A549 (cell line): Measurements from ENCODE around the gene SLIT3. TPM values are rescaled to one million over a fixed set of nuclear protein-coding genes. Genes with fewer than 3 reads are reported as not detected.

Source experiments
- ATAC-seq, 2 experiments: fragments of 200-7000 bp in 1 of 2; fragments of >200 bp in 1 of 2; cut with Nextera tagmentation in 1 of 2; cut with Tn5 transposase in 1 of 2; 3 replicates each; pipeline versions ENCODE4 v1.8.0 to v1.9.1; 2018 to 2020; ENCODE audit warnings: mild to moderate bottlenecking in 1 of 2, moderate library complexity in 1 of 2
- CTCF ChIA-PET: fragments of 300-600 bp; sonication (Branson Sonifier 250); formaldehyde crosslinking; extraction: SDS; loops from one replicate; lab custom pipeline; 2021; ENCODE audit warnings: antibody characterized with exemption, inconsistent platforms; lab: Yijun Ruan, JAX
- POLR2A ChIA-PET: fragments of 350-600 bp; formaldehyde crosslinking; extraction: SDS; loops from one replicate; lab custom pipeline; 2021; ENCODE audit warnings: antibody characterized with exemption, inconsistent platforms; lab: Yijun Ruan, JAX
- DNase-seq, 2 experiments: peaks; one replicate each; pipeline versions ENCODE4 v3.0.0 to v3.0.0-alpha.2; 2011 to 2016; ENCODE audit warnings: low read depth in 1 of 2, low spot score in 1 of 2
- FAIRE-seq: peaks from 2 replicates; lab custom pipeline; 2011; peaks lifted over from hg19 to GRCh38; lab: Jason Lieb, UNC
- H3K27ac ChIP-seq, 2 experiments: fragments of >200 bp; sonication (Bioruptor Twin); formaldehyde crosslinking; 3 replicates each; pipeline ENCODE4 v1.5.1; 2016 to 2017
- H3K4me1 ChIP-seq: fragments of >200 bp; sonication (Bioruptor Twin); formaldehyde crosslinking; 3 replicates; pipeline ENCODE4 v1.6.1; 2016
- H3K4me2 ChIP-seq: fragments of >200 bp; sonication (Bioruptor Twin); formaldehyde crosslinking; 3 replicates; pipeline ENCODE4 v1.6.1; 2016
- H3K4me3 ChIP-seq: fragments of >200 bp; sonication (Bioruptor Twin); formaldehyde crosslinking; 3 replicates; pipeline ENCODE4 v1.5.1; 2016
- H3K9me3 ChIP-seq: fragments of >200 bp; sonication (Bioruptor Twin); formaldehyde crosslinking; 3 replicates; pipeline ENCODE4 v1.6.1; 2016
- BHLHE40 ChIP-seq: IDR thresholded peaks from 2 replicates; pipeline ENCODE4 v1.6.1; 2012; ENCODE audit warnings: low read depth, low read length, inconsistent platforms
- CBX8 ChIP-seq: fragments of 200-600 bp; sonication (generic); IDR thresholded peaks from 2 replicates; pipeline ENCODE4 v1.6.1; 2016
- EHMT2 ChIP-seq: fragments of 200-600 bp; sonication (generic); IDR thresholded peaks from 2 replicates; pipeline ENCODE4 v1.6.1; 2016; ENCODE audit warnings: antibody characterized with exemption, low read depth, mild to moderate bottlenecking, moderate library complexity
- ESRRA ChIP-seq: fragments of 150-350 bp; IDR thresholded peaks from 2 replicates; pipeline ENCODE4 v1.6.1; 2014; ENCODE audit warnings: mild to moderate bottlenecking, low read length, borderline replicate concordance
- FOSB ChIP-seq: fragments of 250-450 bp; sonication (Bioruptor Pico); IDR thresholded peaks from 2 replicates; pipeline ENCODE4 v1.5.0; 2020; ENCODE audit warnings: mild to moderate bottlenecking, moderate library complexity
- GATA3 ChIP-seq: IDR thresholded peaks from 2 replicates; pipeline ENCODE4 v1.6.1; 2012; ENCODE audit warnings: borderline replicate concordance
- HEYL ChIP-seq: fragments of 250-450 bp; sonication (Bioruptor Pico); IDR thresholded peaks from 2 replicates; pipeline ENCODE4 v1.8.0; 2021; ENCODE audit warnings: mild to moderate bottlenecking, moderate library complexity
- HOXB5 ChIP-seq: fragments of 250-450 bp; sonication (Bioruptor Pico); IDR thresholded peaks from 2 replicates; pipeline ENCODE4 v1.5.0; 2020; ENCODE audit warnings: mild to moderate bottlenecking, moderate library complexity
- JUN ChIP-seq, 2 experiments: fragments of >200 bp; sonication (Bioruptor Twin); formaldehyde crosslinking; IDR thresholded peaks; 2 replicates in 1 of 2; 3 replicates in 1 of 2; pipeline ENCODE4 v1.6.1; 2016 to 2017
- KDM1A ChIP-seq: fragments of 200-600 bp; sonication (generic); IDR thresholded peaks from 2 replicates; pipeline ENCODE4 v1.6.1; 2016; ENCODE audit warnings: low read depth, mild to moderate bottlenecking
- MAZ ChIP-seq: fragments of 150-350 bp; IDR thresholded peaks from 2 replicates; pipeline ENCODE4 v1.6.1; 2014; ENCODE audit warnings: antibody characterized with exemption, low read depth, low read length, borderline replicate concordance
- MYC ChIP-seq: IDR thresholded peaks from 2 replicates; pipeline ENCODE4 v1.6.1; 2012; ENCODE audit warnings: mild to moderate bottlenecking, inconsistent platforms, low read length, improper control_type of control experiment, borderline replicate concordance
- NPAS2 ChIP-seq: fragments of 250-450 bp; sonication (Bioruptor Pico); IDR thresholded peaks from 2 replicates; pipeline ENCODE4 v1.8.0; 2022; ENCODE audit warnings: mild to moderate bottlenecking, moderate library complexity, borderline replicate concordance
- NR3C1 ChIP-seq: fragments of >200 bp; sonication (Bioruptor Twin); formaldehyde crosslinking; IDR thresholded peaks from 3 replicates; pipeline ENCODE4 v1.6.1; 2017
- RAD21 ChIP-seq, 2 experiments: fragments of >200 bp in 1 of 2; sonication (Bioruptor Twin) in 1 of 2; formaldehyde crosslinking in 1 of 2; IDR thresholded peaks in 1 of 2; conservative IDR thresholded peaks in 1 of 2; 2 replicates in 1 of 2; 3 replicates in 1 of 2; pipeline ENCODE4 v1.6.1; 2012 to 2018; ENCODE audit warnings: inconsistent platforms in 1 of 2
- RCOR1 ChIP-seq: fragments of 150-350 bp; IDR thresholded peaks from 2 replicates; pipeline ENCODE4 v1.6.1; 2014; ENCODE audit warnings: antibody characterized with exemption, low read length, low read depth
- RNF2 ChIP-seq: fragments of 200-600 bp; sonication (generic); IDR thresholded peaks from 2 replicates; pipeline ENCODE4 v1.6.1; 2016; ENCODE audit warnings: low read depth, mild to moderate bottlenecking, antibody characterized with exemption, moderate library complexity, borderline replicate concordance
- SMC3 ChIP-seq: fragments of >200 bp; sonication (Bioruptor Twin); formaldehyde crosslinking; IDR thresholded peaks from 3 replicates; pipeline ENCODE4 v1.6.1; 2018; ENCODE audit warnings: inconsistent platforms
- ZC3H11A ChIP-seq: fragments of 450-650 bp; IDR thresholded peaks from 2 replicates; pipeline ENCODE4 v1.6.1; 2014; ENCODE audit warnings: antibody characterized with exemption, mild to moderate bottlenecking
- ZNF302 ChIP-seq: fragments of 250-450 bp; sonication (Bioruptor Pico); IDR thresholded peaks from 2 replicates; pipeline ENCODE4 v1.9.0; 2021; ENCODE audit warnings: inconsistent platforms, mild to moderate bottlenecking, moderate library complexity
- ZSCAN20 ChIP-seq: fragments of 250-450 bp; sonication (Bioruptor Pico); IDR thresholded peaks from 2 replicates; pipeline ENCODE4 v1.8.0; 2022; ENCODE audit warnings: mild to moderate bottlenecking, moderate library complexity
- WGBS: methylation state at CpG from one replicate; pipeline ENCODE4 v1.1.6; 2017; ENCODE audit errors: missing lambda C conversion rate; 5-methylcytosine and 5-hydroxymethylcytosine counted together
- polyA plus RNA-seq, 4 experiments: library from polyadenylated mRNA; depleted of rRNA in 3 of 4; stranded (reverse); fragments of >200 nt; fragmentation: RNase III in 1 of 4; extraction: RNeasy Plus Mini Kit Qiagen cat#74134 plus additional on column Dnase treatment in 1 of 4; gene quantifications; 2 replicates in 3 of 4; 3 replicates in 1 of 4; pipeline ENCODE4 v1.2.3, GENCODE V29; 2011 to 2017
- TF ChIP-seq, protein P1 (sequence below): fragments of 200-600 bp; sonication (generic); IDR thresholded peaks from 2 replicates; pipeline ENCODE4 v1.6.1; 2016; ENCODE audit warnings: antibody characterized with exemption, mild to moderate bottlenecking, moderate library complexity
- TF ChIP-seq, protein P2 (sequence below): fragments of 450-650 bp; IDR thresholded peaks from 2 replicates; pipeline ENCODE4 v1.6.1; 2014; ENCODE audit warnings: antibody characterized with exemption
- TF ChIP-seq, protein P3 (sequence below): IDR thresholded peaks from 2 replicates; pipeline ENCODE4 v1.6.1; 2012
- TF ChIP-seq, protein P4 (sequence below): IDR thresholded peaks from 2 replicates; pipeline ENCODE4 v1.6.1; 2012

Gene SLIT3
- polyA plus RNA-seq, 2 of the 4 experiments (the other 2 are of a cell fraction): 12.7 to 22.9 TPM

DNA sequence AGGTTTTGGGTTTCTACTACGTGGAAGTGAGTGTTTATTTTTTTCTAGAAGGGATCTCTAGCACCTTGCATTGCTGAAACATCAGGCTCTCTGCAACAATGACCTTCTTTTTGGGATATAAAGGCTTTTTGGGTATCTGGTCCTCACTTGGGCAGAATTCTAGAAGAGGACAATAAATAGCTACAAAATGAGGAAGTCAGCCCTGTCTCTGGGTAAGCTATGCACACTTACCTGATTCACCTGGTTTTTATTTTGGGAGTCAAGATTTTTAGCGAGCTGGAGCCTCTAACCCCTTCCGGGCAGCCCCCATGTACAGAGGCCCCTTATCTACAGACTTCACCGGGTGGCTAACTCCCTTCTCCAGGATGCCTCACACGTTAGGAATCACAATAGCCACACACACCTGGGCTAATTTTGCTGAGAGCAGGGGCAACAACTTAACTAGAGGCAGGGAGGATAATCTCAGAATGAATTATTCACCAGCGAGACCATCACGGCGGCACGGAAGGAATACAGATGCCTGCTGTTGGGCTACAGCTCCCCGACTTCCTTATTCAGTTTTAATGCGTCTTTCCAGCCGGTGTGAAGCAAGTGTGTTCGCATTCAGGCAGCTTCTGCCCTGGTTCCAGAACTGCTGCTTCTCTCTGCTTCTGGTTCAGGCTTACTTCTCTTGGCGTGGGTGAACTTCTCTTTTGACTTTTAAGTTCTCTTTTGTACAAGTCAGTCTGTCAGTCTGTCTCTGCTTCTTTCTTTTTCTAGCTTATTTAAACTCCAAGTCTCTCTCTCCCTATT lies 380.7 kb downstream of the SLIT3 start (continued):
- TF ChIP-seq ZNF302 (CRISPR knock-in tag) (no peak), RAD21 (conservative IDR thresholded peaks at IDR 0.05 in 1 of 2, IDR thresholded peaks at IDR 0.05 in 1 of 2) (no peak)

DNA sequence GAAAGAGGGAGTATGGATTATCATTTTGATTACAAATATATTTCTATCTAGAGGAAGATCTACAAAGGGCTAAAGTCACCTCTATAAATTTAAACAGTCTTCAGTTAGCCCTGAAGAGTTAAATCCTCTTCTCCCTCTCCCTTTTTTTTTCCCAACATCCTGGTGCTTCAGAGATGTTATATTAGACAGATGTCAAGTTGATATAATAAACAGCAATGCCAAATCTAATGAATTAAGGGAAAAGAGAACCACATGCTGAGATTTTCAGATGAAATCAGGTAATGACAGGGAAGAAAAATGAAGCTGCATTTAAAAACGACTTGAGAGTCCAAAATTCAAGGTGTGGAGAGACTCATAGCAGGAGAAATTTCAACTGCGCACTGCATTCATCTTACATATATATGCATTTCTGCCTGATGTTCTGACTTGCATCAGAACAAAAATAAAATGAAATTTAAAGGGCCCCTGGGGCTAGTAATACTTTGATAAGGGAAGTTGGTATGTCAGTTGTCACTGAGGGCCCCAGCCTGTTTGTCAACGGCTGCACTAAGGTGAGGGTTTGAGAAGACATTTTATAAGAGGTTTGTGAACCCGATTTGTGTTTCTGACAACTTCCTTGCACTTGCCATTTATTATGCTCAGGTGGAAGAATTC lies 382.9 kb downstream of the SLIT3 start:
- POLR2A ChIA-PET: no interaction called here
- 55% methylated on average over 4 of the region's 4 CpGs for WGBS
- H3K4me1 ChIP-seq: no peaks in the 10 kb centered on the region
- FAIRE-seq: no peak
- no peak overlapping the region for H3K27ac ChIP-seq
- H3K4me3 ChIP-seq: no peak overlapping the region
- no peaks in the 10 kb centered on the region for H3K9me3 ChIP-seq
- CTCF ChIA-PET: interaction anchor here (0.8 to 1.2 kb wide), 3 partner anchors 15 to 70 kb away, joined by 3 read pairs; no protein-coding TSS in a partner anchor
- TF ChIP-seq FOSB (CRISPR knock-in tag): no peak
- TF ChIP-seq EHMT2: no peak
- TF ChIP-seq MAZ: no peak
- TF ChIP-seq GATA3: no peak
- no peak for ATAC-seq
- no peak for DNase-seq
- H3K4me2 ChIP-seq: no peak overlapping the region

DNA sequence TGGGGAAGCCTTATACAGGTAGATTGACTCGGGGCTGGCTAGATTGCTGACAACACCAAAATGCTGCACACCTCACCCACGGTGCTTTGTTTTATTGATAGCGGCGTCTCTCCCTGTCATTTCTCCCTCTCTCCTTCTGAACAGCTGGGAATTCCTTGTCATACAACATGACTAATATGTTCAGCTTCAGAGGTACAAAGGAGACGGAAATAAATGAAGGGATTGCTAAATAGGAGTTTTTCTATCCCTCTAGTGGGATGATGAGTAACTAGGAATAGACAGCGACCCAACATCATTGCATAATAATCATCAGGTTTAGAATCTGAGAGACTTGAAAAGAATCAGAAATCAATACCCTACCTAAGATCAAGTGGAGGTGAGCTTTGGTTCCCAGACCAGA lies 384.1 kb downstream of the SLIT3 start:
- no peak for FAIRE-seq
- CTCF ChIA-PET: interaction anchor here (1.5 kb wide), 1 partner anchor 26 kb away, joined by 3 read pairs; no protein-coding TSS in a partner anchor
- TF ChIP-seq ZNF302 (CRISPR knock-in tag): no peak
- TF ChIP-seq HEYL (CRISPR knock-in tag): no peak
- TF ChIP-seq CBX8: no peak
- TF ChIP-seq RNF2: no peak
- TF ChIP-seq RCOR1: no peak
- TF ChIP-seq, protein P1, sequence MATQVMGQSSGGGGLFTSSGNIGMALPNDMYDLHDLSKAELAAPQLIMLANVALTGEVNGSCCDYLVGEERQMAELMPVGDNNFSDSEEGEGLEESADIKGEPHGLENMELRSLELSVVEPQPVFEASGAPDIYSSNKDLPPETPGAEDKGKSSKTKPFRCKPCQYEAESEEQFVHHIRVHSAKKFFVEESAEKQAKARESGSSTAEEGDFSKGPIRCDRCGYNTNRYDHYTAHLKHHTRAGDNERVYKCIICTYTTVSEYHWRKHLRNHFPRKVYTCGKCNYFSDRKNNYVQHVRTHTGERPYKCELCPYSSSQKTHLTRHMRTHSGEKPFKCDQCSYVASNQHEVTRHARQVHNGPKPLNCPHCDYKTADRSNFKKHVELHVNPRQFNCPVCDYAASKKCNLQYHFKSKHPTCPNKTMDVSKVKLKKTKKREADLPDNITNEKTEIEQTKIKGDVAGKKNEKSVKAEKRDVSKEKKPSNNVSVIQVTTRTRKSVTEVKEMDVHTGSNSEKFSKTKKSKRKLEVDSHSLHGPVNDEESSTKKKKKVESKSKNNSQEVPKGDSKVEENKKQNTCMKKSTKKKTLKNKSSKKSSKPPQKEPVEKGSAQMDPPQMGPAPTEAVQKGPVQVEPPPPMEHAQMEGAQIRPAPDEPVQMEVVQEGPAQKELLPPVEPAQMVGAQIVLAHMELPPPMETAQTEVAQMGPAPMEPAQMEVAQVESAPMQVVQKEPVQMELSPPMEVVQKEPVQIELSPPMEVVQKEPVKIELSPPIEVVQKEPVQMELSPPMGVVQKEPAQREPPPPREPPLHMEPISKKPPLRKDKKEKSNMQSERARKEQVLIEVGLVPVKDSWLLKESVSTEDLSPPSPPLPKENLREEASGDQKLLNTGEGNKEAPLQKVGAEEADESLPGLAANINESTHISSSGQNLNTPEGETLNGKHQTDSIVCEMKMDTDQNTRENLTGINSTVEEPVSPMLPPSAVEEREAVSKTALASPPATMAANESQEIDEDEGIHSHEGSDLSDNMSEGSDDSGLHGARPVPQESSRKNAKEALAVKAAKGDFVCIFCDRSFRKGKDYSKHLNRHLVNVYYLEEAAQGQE: no peak
- TF ChIP-seq, all 56 proteins: peak for 0
- no peaks in the 10 kb centered on the region for H3K4me1 ChIP-seq
- H3K4me3 ChIP-seq: no peak overlapping the region
- H3K4me2 ChIP-seq: no peak overlapping the region
- H3K9me3 ChIP-seq: no peaks in the 10 kb centered on the region
- no peak for DNase-seq
- WGBS: 69% methylated on average over 6 of the region's 6 CpGs
- no peak overlapping the region for H3K27ac ChIP-seq
- POLR2A ChIA-PET: no interaction called here
- no peak for ATAC-seq

DNA sequence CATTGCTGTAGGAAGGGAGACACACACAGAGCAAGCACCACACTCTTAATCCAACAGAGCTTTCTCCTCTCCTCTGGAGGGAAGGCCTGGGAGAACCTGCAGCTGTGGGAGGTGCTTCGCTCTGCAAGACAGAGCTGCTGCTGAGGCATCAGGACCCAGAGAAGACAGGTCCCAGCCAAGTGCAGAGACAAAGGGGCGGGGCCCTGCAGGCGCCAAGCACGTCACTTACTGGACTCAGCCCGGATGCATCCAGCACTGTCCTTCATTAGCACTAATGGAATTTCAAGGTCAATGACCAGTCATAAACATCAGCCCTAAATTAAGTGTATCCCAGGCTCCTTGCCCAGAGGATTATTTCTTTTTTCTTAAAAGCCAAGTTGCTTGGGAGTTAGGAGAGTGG lies 384.7 kb downstream of the SLIT3 start:
- no peak overlapping the region for H3K4me2 ChIP-seq
- no peak for FAIRE-seq
- ChIA-PET POLR2A (no interaction called here), CTCF (interaction anchor here (1.5 kb wide), 1 partner anchor 27 kb away, joined by 3 read pairs; no protein-coding TSS in a partner anchor)
- no peak overlapping the region for H3K4me3 ChIP-seq
- no peaks in the 10 kb centered on the region for H3K4me1 ChIP-seq
- no peaks in the 10 kb centered on the region for H3K9me3 ChIP-seq
- ATAC-seq: no peak
- WGBS: 71% methylated on average over 5 of the region's 5 CpGs
- DNase-seq: no peak
- H3K27ac ChIP-seq: no peak overlapping the region
- TF ChIP-seq JUN (IDR thresholded peaks at IDR 0.05): no peak
- TF ChIP-seq, protein P2, sequence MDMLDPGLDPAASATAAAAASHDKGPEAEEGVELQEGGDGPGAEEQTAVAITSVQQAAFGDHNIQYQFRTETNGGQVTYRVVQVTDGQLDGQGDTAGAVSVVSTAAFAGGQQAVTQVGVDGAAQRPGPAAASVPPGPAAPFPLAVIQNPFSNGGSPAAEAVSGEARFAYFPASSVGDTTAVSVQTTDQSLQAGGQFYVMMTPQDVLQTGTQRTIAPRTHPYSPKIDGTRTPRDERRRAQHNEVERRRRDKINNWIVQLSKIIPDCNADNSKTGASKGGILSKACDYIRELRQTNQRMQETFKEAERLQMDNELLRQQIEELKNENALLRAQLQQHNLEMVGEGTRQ: no peak
- no peak for TF ChIP-seq NPAS2 (CRISPR knock-in tag)
- TF ChIP-seq HOXB5 (CRISPR knock-in tag): no peak
- TF ChIP-seq ZC3H11A: no peak
- TF ChIP-seq BHLHE40: no peak
- TF ChIP-seq KDM1A: no peak
- no peak for TF ChIP-seq ESRRA
- TF ChIP-seq ZSCAN20 (CRISPR knock-in tag): no peak
- TF ChIP-seq MYC: no peak
- TF ChIP-seq, protein P3, sequence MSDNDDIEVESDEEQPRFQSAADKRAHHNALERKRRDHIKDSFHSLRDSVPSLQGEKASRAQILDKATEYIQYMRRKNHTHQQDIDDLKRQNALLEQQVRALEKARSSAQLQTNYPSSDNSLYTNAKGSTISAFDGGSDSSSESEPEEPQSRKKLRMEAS: no peak
- TF ChIP-seq RCOR1: no peak
- TF ChIP-seq, protein P4, sequence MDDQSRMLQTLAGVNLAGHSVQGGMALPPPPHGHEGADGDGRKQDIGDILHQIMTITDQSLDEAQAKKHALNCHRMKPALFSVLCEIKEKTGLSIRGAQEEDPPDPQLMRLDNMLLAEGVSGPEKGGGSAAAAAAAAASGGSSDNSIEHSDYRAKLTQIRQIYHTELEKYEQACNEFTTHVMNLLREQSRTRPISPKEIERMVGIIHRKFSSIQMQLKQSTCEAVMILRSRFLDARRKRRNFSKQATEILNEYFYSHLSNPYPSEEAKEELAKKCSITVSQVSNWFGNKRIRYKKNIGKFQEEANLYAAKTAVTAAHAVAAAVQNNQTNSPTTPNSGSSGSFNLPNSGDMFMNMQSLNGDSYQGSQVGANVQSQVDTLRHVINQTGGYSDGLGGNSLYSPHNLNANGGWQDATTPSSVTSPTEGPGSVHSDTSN: no peak
- TF ChIP-seq SMC3: no peak
- no peak for TF ChIP-seq NR3C1
